H1 (cell line): ENCODE measurements around the gene NFKBIE. TPM values are rescaled to one million over a fixed set of nuclear protein-coding genes. Genes with fewer than 3 reads are reported as not detected.

Experiments
- CTCF ChIA-PET: fragments of 300-600 bp; sonication (Branson Sonifier 250); formaldehyde crosslinking; loops from one replicate; lab custom pipeline; 2021; ENCODE audit not compliant: partially characterized antibody; lab: Charles Lee
- POLR2A ChIA-PET: fragments of 300-600 bp; sonication (Branson Sonifier 250); formaldehyde crosslinking; loops from one replicate; lab custom pipeline; 2021; ENCODE audit warnings: inconsistent platforms; ENCODE audit not compliant: partially characterized antibody; lab: Charles Lee
- DNase-seq, 2 experiments: peaks; one replicate each; pipeline versions ENCODE4 v3.0.0 to v3.0.0-alpha.2; 2010 to 2022; ENCODE audit warnings: low spot score in 2 of 2, low read depth in 1 of 2, mixed read lengths in 1 of 2
- FAIRE-seq: peaks from 2 replicates; lab custom pipeline; 2011; peaks lifted over from hg19 to GRCh38; lab: Jason Lieb, UNC
- H2AFZ ChIP-seq: 2 replicates; pipeline ENCODE4 v1.8.1; 2012; ENCODE audit warnings: low read length, inconsistent platforms
- H2AK5ac ChIP-seq: 2 replicates; pipeline ENCODE4 v1.6.1; 2013; ENCODE audit warnings: low read depth, low read length
- H2BK120ac ChIP-seq: replicated peaks from 2 replicates; pipeline ENCODE3; 2013; ENCODE audit warnings: low read depth, low read length, inconsistent platforms
- H2BK12ac ChIP-seq: 2 replicates; pipeline ENCODE4 v1.6.1; 2013; ENCODE audit warnings: low read depth, low read length
- H2BK15ac ChIP-seq: 2 replicates; pipeline ENCODE4 v1.6.1; 2013; ENCODE audit warnings: low read length
- H2BK20ac ChIP-seq: 2 replicates; pipeline ENCODE4 v1.6.1; 2013; ENCODE audit warnings: low read length
- H2BK5ac ChIP-seq: 2 replicates; pipeline ENCODE4 v1.6.1; 2013; ENCODE audit warnings: low read depth, low read length
- H3K14ac ChIP-seq: 2 replicates; pipeline ENCODE4 v1.6.1; 2013; ENCODE audit warnings: inconsistent platforms; ENCODE audit not compliant: insufficient read length
- H3K18ac ChIP-seq: 2 replicates; pipeline ENCODE4 v1.6.1; 2013; ENCODE audit warnings: low read length; ENCODE audit errors: extremely low read depth
- H3K23ac ChIP-seq: 2 replicates; pipeline ENCODE4 v1.6.1; 2013; ENCODE audit warnings: inconsistent platforms; ENCODE audit not compliant: insufficient read length
- H3K23me2 ChIP-seq: 2 replicates; pipeline ENCODE4 v1.6.1; 2013; ENCODE audit warnings: low read depth, low read length
- H3K27ac ChIP-seq: 2 replicates; pipeline ENCODE4 v1.6.1; 2011; ENCODE audit warnings: low read depth, low read length, inconsistent platforms
- H3K27me3 ChIP-seq, 4 experiments: replicated peaks in 1 of 4; 1 replicate in 1 of 4; 2 replicates in 3 of 4; pipeline versions ENCODE4 v1.6.1 to v1.8.1; 2011 to 2013; ENCODE audit warnings: low read length in 3 of 4, mild to moderate bottlenecking in 3 of 4, inconsistent platforms in 2 of 4, mixed read lengths in 2 of 4, moderate library complexity in 1 of 4; ENCODE audit not compliant: control insufficient read depth in 3 of 4, insufficient read depth in 3 of 4; ENCODE audit errors: extremely low read depth in 1 of 4
- H3K36me3 ChIP-seq, 4 experiments: 2 replicates each; pipeline versions ENCODE4 v1.6.1 to v1.8.1; 2011 to 2013; ENCODE audit warnings: mild to moderate bottlenecking in 4 of 4, low read length in 3 of 4, moderate library complexity in 2 of 4, control low read depth in 1 of 4, inconsistent platforms in 1 of 4; ENCODE audit not compliant: insufficient read depth in 4 of 4, control insufficient read depth in 2 of 4
- H3K4ac ChIP-seq: replicated peaks from 2 replicates; pipeline ENCODE3; 2013; ENCODE audit warnings: low read length, low read depth, mixed read lengths, inconsistent platforms; ENCODE audit not compliant: insufficient read length
- H3K4me1 ChIP-seq, 4 experiments: replicated peaks in 1 of 4; 1 replicate in 1 of 4; 2 replicates in 3 of 4; pipeline versions ENCODE4 v1.6.1 to v1.8.1; 2011 to 2013; ENCODE audit warnings: low read length in 3 of 4, inconsistent platforms in 2 of 4, mixed read lengths in 1 of 4; ENCODE audit not compliant: insufficient read depth in 4 of 4, control insufficient read depth in 3 of 4
- H3K4me2 ChIP-seq, 2 experiments: 2 replicates each; pipeline versions ENCODE4 v1.6.1 to v1.8.1; 2011 to 2013; ENCODE audit warnings: low read depth in 2 of 2, low read length in 2 of 2, control low read depth in 1 of 2, inconsistent platforms in 1 of 2, mild to moderate bottlenecking in 1 of 2; ENCODE audit not compliant: insufficient read depth in 1 of 2
- H3K4me3 ChIP-seq, 4 experiments: fragments of 200-600, 300-600 bp in 1 of 4; sonication (generic), shearing (Covaris generic), sonication (Bioruptor Twin) in 1 of 4; 2 replicates each; pipeline versions ENCODE4 v1.5.1 to v1.8.1; 2011 to 2016; ENCODE audit warnings: low read length in 4 of 4, low read depth in 3 of 4, control low read depth in 2 of 4, inconsistent platforms in 2 of 4, mild to moderate bottlenecking in 2 of 4, mixed read lengths in 1 of 4, moderate library complexity in 1 of 4; ENCODE audit not compliant: insufficient read depth in 2 of 4; ENCODE audit errors: extremely low read depth in 1 of 4
- H3K56ac ChIP-seq: replicated peaks from 2 replicates; pipeline ENCODE3; 2013; ENCODE audit warnings: low read depth, mild to moderate bottlenecking, mixed read lengths, low read length, inconsistent platforms; ENCODE audit not compliant: insufficient read length
- H3K79me1 ChIP-seq: 2 replicates; pipeline ENCODE4 v1.6.1; 2013; ENCODE audit warnings: low read depth, low read length, control low read depth
- H3K79me2 ChIP-seq, 2 experiments: 2 replicates each; pipeline versions ENCODE4 v1.6.1 to v1.8.1; 2012 to 2013; ENCODE audit warnings: low read length in 2 of 2, mild to moderate bottlenecking in 2 of 2, inconsistent platforms in 1 of 2; ENCODE audit not compliant: insufficient read depth in 2 of 2, control insufficient read depth in 1 of 2
- H3K9ac ChIP-seq, 4 experiments: replicated peaks in 1 of 4; 1 replicate in 1 of 4; 2 replicates in 3 of 4; pipeline versions ENCODE4 v1.6.1 to v1.8.1; 2011 to 2013; ENCODE audit warnings: low read depth in 3 of 4, low read length in 3 of 4, control low read depth in 2 of 4, mild to moderate bottlenecking in 2 of 4, moderate library complexity in 2 of 4, inconsistent platforms in 1 of 4; ENCODE audit errors: extremely low read depth in 1 of 4
- H3K9me3 ChIP-seq, 2 experiments: 2 replicates each; pipeline versions ENCODE4 v1.6.1 to v1.8.1; 2012 to 2013; ENCODE audit warnings: mild to moderate bottlenecking in 2 of 2, moderate library complexity in 2 of 2, control low read depth in 1 of 2, inconsistent platforms in 1 of 2, low read depth in 1 of 2, low read length in 1 of 2, mixed read lengths in 1 of 2; ENCODE audit not compliant: insufficient read depth in 2 of 2
- H4K20me1 ChIP-seq, 2 experiments: replicated peaks in 1 of 2; 2 replicates each; pipeline versions ENCODE3 to v1.8.1; 2011 to 2013; ENCODE audit warnings: inconsistent platforms in 2 of 2, low read length in 2 of 2, mild to moderate bottlenecking in 1 of 2; ENCODE audit not compliant: insufficient read depth in 2 of 2, control insufficient read depth in 1 of 2
- H4K5ac ChIP-seq: 2 replicates; pipeline ENCODE4 v1.6.1; 2013; ENCODE audit warnings: low read length, low read depth, mixed read lengths, inconsistent platforms; ENCODE audit not compliant: insufficient read length
- H4K8ac ChIP-seq: 2 replicates; pipeline ENCODE4 v1.8.0; 2013; ENCODE audit warnings: mild to moderate bottlenecking, moderate library complexity, low read length, inconsistent platforms; ENCODE audit not compliant: insufficient read depth; ENCODE audit errors: extremely low read depth
- H4K91ac ChIP-seq: replicated peaks from 2 replicates; pipeline ENCODE3; 2013; ENCODE audit warnings: low read length, mixed read lengths, inconsistent platforms; ENCODE audit not compliant: insufficient read length
- CBX5 ChIP-seq: fragments of 300-800, 300-1000 bp; sonication (generic); IDR thresholded peaks from 2 replicates; pipeline ENCODE4 v1.7.1; 2016; ENCODE audit warnings: antibody characterized with exemption, low read length, low read depth
- POU5F1 ChIP-seq: IDR thresholded peaks from 2 replicates; pipeline ENCODE4 v1.6.1; 2011; ENCODE audit warnings: low read depth, mild to moderate bottlenecking, low read length, moderate library complexity
- TEAD4 ChIP-seq: IDR thresholded peaks from 2 replicates; pipeline ENCODE4 v1.6.1; 2012; ENCODE audit warnings: low read depth, low read length, inconsistent platforms, mixed read lengths
- WGBS, 2 experiments: shearing (Covaris generic) in 1 of 2; methylation state at CpG; one replicate each; pipeline versions ENCODE4 v1.1.6 to v1.1.7; 2013 to 2015; ENCODE audit warnings: low lambda C conversion rate in 2 of 2, mixed read lengths in 2 of 2, inconsistent platforms in 1 of 2, low coverage in 1 of 2, missing lambda C conversion rate in 1 of 2; ENCODE audit not compliant: insufficient replicate concordance in 2 of 2, insufficient coverage in 1 of 2, insufficient read length in 1 of 2; ENCODE audit errors: extremely low coverage in 1 of 2, missing lambda C conversion rate in 1 of 2; 5-methylcytosine and 5-hydroxymethylcytosine counted together
- polyA plus RNA-seq, 7 experiments: library from polyadenylated mRNA; depleted of rRNA in 3 of 7; stranded (reverse) in 5 of 7; unstranded in 2 of 7; fragments of >200 nt in 5 of 7; fragments of 200-250 nt in 2 of 7; gene quantifications; 1 replicate in 5 of 7; 2 replicates in 1 of 7; 4 replicates in 1 of 7; pipeline versions ENCODE4 v1.2.1 to v1.2.3, GENCODE V29; 2011 to 2013; ENCODE audit warnings: missing spikeins in 2 of 7, mixed read lengths in 2 of 7
- total RNA-seq: library from RNA; stranded (reverse); fragmentation: NEBNext Ultra II Directional; extraction: Animal tissue kit (Norgen Biotek cat#: 25700); gene quantifications from 2 replicates; pipeline ENCODE4 v1.2.1, GENCODE V29; 2021
- TF ChIP-seq, protein P1 (sequence below): IDR thresholded peaks from 2 replicates; pipeline ENCODE4 v1.6.1; 2012; ENCODE audit warnings: inconsistent platforms

Gene NFKBIE
- total and polyA plus RNA-seq, 2 of the 8 experiments (the other 6 are each of a cell fraction or from before 2014, with no cell fraction given): 13.5 to 19.2 TPM

DNA sequence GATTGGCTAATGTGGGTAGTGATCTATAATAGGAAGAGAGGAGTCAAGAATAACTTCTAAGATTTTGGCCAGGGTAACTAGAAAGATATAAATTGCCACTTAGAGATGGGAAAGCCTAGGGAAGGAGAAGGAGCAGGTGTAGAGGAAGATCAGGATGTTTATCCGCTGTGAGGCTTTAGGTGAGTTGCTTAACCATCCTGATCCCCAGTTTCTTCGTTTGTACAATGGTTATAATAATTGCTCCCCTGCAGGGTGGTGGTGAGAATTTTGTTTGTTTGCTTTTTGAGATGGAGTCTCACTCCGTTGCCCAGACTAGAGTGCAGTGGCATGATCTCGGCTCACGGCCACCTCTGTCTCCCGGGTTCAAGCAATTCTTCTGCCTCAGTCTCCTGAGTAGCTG, 51.0 kb downstream of the NFKBIE start:
- no peak overlapping the region for H3K4me3 ChIP-seq
- H2BK120ac ChIP-seq: no peak overlapping the region
- H4K5ac ChIP-seq: no peak overlapping the region
- no peak overlapping the region for H2BK12ac ChIP-seq
- ChIA-PET POLR2A (interaction anchor here (1.3 to 3.1 kb wide), 4 partner anchors 11 to 40 kb away, joined by 3 to 23 read pairs (median 4); partner anchors contain the start of gene HSP90AB1), CTCF (interaction anchor here (0.8 to 8.0 kb wide), 7 partner anchors 9 to 119 kb away, joined by 3 to 51 read pairs (median 17); partner anchors contain the start of gene SLC29A1)
- H4K20me1 ChIP-seq: no peaks in the 10 kb centered on the region
- H3K9ac ChIP-seq: no peak overlapping the region
- no peak for FAIRE-seq
- H3K79me2 ChIP-seq: no peaks in the 10 kb centered on the region
- H3K4me1 ChIP-seq: peaks cover 17 to 28% (median 19%) of the 10 kb centered on the region in 4 experiments
- no peaks in the 10 kb centered on the region for H3K27me3 ChIP-seq
- 90% methylated on average over 6 of the region's 6 CpGs; no CpG with 5 or more reads in 1 of the 2 experiments for WGBS, 2 experiments
- no peak overlapping the region for H2AFZ ChIP-seq
- no peak overlapping the region for H3K27ac ChIP-seq
- no peak for DNase-seq
- H3K18ac ChIP-seq: no peak overlapping the region
- H2BK20ac ChIP-seq: no peak overlapping the region
- no peak overlapping the region for H3K56ac ChIP-seq
- no peak overlapping the region for H2BK15ac ChIP-seq
- H4K91ac ChIP-seq: no peak overlapping the region
- H3K4me2 ChIP-seq: no peak overlapping the region
- H2BK5ac ChIP-seq: no peak overlapping the region
- no peak overlapping the region for H3K14ac ChIP-seq
- no peaks in the 10 kb centered on the region for H3K9me3 ChIP-seq
- H4K8ac ChIP-seq: no peak overlapping the region
- no peaks in the 10 kb centered on the region for H3K36me3 ChIP-seq
- no peak for TF ChIP-seq TEAD4
- TF ChIP-seq, protein P1, sequence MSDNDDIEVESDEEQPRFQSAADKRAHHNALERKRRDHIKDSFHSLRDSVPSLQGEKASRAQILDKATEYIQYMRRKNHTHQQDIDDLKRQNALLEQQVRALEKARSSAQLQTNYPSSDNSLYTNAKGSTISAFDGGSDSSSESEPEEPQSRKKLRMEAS: no peak
- no peak for TF ChIP-seq POU5F1
- no peak for TF ChIP-seq CBX5
- H3K23me2 ChIP-seq: no peaks in the 10 kb centered on the region; the same call in 1 of the 2 replicates
- no peak overlapping the region for H2AK5ac ChIP-seq
- peak overlapping the region; percentile 44 for H3K4ac ChIP-seq
- no peak overlapping the region for H3K23ac ChIP-seq
- H3K79me1 ChIP-seq: no peaks in the 10 kb centered on the region; the same call in 1 of the 2 replicates
